Gastroesophageal sphincter (tissue), 3 donors: ENCODE data around the gene COPS9.

Experiments used
- CTCF ChIP-seq, 4 experiments: fragments of 200-600 bp in 2 of 4; fragments of 450-650 bp in 2 of 4; sonication (generic) in 1 of 4; IDR thresholded peaks; one replicate each; pipeline ENCODE4 v1.5.1; 2017 to 2019; ENCODE audit warnings: antibody characterized with exemption in 4 of 4, mild to moderate bottlenecking in 2 of 4, moderate library complexity in 2 of 4
- POLR2A ChIP-seq, 2 donors: fragments of 450-650 bp; IDR thresholded peaks; one replicate each; pipeline ENCODE4 v1.6.1; 2017; ENCODE audit warnings: antibody characterized with exemption in 2 of 2, mild to moderate bottlenecking in 2 of 2, moderate library complexity in 1 of 2
- POLR2AphosphoS5 ChIP-seq: sonication (generic); formaldehyde crosslinking; IDR thresholded peaks from one replicate; pipeline ENCODE4 v1.6.1; 2017; ENCODE audit warnings: antibody characterized with exemption

GRCh38 chr2:240109386-240109785 is 26.7 kb downstream of the COPS9 start:
- TF ChIP-seq CTCF (IDR thresholded peaks at IDR 0.05) (no peak), POLR2AphosphoS5 (no peak), POLR2A (IDR thresholded peaks at IDR 0.05) (no peak)
